Mononuclear cell (primary cell): ENCODE results near the gene OR10J1. TPM values are rescaled to one million over a fixed set of nuclear protein-coding genes. Genes with fewer than 3 reads are reported as not detected.

Source experiments
- H3K27me3 ChIP-seq: 2 replicates; pipeline ENCODE4 v1.6.0; 2011; ENCODE audit warnings: low read length, control low read depth; ENCODE audit not compliant: insufficient read depth
- H3K4me1 ChIP-seq: 2 replicates; pipeline ENCODE4 v1.5.1; 2011; ENCODE audit warnings: mild to moderate bottlenecking, low read length, control low read depth; ENCODE audit not compliant: insufficient read depth
- H3K4me3 ChIP-seq: 2 replicates; pipeline ENCODE4 v1.5.1; 2011; ENCODE audit warnings: mild to moderate bottlenecking, low read length, moderate library complexity
- H3K9me3 ChIP-seq: 2 replicates; pipeline ENCODE4 v1.5.1; 2011; ENCODE audit warnings: low read depth, mild to moderate bottlenecking, control low read depth, low read length
- total RNA-seq: library from RNA; depleted of rRNA; stranded (reverse); fragments of >200 nt; gene quantifications from one replicate; pipeline ENCODE4 v1.2.3, GENCODE V29; 2012

The OR10J1 gene
- total RNA-seq, 1 donor, result not detected

DNA sequence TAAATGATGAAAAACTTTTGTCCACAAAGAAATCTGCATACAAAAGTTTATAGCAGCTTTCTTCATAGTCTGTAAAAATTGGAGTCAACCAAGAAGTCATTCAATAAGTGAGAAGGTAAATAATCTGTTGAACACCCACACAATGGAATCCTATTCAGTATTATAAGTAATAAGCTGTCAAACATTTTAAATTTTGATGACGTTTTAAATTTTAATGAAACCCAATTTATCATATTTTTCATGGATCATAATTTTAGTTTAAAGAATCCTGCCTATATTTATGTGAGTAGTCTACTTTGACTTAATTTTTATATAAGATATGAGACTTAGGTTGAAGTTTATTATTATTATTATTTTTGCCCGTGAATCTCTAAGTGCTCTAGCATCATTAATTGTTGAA, 20.0 kb downstream of the OR10J1 start:
- no peaks in the 10 kb centered on the region for H3K27me3 ChIP-seq
- no peak overlapping the region for H3K4me3 ChIP-seq
- H3K4me1 ChIP-seq, result no peaks in the 10 kb centered on the region
- H3K9me3 ChIP-seq, result peaks cover 15% of the 10 kb centered on the region

DNA sequence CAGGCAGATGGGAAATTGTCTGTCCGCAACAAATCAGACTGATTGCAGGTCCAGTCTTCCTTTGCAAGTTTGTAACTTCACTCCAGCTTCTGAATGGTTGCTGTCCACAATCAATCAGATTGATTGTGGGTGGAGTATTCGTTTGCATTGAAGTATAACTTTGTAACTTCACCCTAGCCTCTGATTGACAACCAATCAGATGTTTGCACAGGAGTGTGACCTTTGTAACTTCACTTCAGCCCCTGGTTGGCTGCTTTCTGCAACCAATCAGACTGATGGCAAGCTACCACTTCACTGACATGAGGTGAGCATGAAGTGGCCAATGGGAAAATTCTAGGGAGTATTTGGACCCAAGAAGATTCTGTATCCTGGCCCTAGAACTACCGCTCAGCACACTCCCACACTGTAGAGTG, 25.7 kb downstream of the OR10J1 start:
- H3K9me3 ChIP-seq, result peaks cover 15% of the 10 kb centered on the region
- H3K27me3 ChIP-seq, result no peaks in the 10 kb centered on the region
- no peak overlapping the region for H3K4me3 ChIP-seq
- no peaks in the 10 kb centered on the region for H3K4me1 ChIP-seq

DNA sequence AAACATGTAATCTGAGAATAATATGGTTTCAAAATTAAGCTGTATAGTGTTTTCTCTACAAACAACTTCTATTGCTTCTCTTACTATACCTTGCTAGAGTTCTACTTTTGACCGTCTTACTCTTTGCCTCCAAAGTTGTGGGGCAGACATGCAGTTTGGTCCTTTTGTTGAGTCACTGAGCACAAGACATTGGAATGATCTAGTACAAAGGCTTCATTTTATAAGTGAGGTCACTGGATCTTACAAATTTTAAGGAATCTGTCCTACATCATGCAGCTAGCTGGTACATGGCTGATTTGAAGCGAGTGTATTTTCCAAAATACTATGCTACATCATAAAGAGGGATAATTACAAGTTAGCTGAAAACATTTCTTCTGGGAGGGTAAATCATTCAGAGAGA, 28.8 kb downstream of the OR10J1 start:
- Histone ChIP-seq H3K4me1 (no peaks in the 10 kb centered on the region), H3K27me3 (no peaks in the 10 kb centered on the region), H3K4me3 (no peak overlapping the region)

DNA sequence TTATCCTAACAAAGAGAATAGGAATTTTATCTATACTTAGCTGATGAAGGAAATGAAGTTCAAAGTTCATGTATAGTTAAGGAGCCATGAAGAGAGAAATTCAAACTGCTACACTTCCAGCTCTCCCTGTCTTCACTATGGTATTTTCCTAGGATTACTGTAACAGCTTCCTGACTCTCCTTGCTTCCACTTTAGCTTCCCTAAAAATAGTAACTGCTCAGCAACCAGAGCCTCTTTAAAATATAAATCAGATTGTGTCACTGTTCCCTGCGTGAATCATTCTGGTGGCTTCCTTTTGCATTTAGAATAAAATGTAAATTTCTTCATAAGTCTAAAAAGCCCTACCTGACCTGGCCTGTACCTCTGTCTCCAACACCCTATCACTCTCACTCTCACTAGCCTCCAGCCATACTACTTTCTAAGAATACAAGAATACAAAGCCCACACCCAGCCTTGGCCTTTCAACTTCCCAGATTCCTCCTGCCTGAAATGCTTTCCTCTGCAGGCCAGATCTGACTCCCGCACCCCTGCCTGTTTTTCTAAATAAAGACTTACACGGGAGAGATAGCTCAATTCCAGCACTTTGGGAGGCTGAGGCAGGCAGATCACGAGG, 30.5 kb downstream of the OR10J1 start:
- Histone ChIP-seq H3K9me3 (no peaks in the 10 kb centered on the region), H3K4me1 (no peaks in the 10 kb centered on the region), H3K27me3 (no peaks in the 10 kb centered on the region), H3K4me3 (no peak overlapping the region)

More for the DNA sequence above, 28.8 kb downstream of the OR10J1 start:
- H3K9me3 ChIP-seq, result no peaks in the 10 kb centered on the region

DNA sequence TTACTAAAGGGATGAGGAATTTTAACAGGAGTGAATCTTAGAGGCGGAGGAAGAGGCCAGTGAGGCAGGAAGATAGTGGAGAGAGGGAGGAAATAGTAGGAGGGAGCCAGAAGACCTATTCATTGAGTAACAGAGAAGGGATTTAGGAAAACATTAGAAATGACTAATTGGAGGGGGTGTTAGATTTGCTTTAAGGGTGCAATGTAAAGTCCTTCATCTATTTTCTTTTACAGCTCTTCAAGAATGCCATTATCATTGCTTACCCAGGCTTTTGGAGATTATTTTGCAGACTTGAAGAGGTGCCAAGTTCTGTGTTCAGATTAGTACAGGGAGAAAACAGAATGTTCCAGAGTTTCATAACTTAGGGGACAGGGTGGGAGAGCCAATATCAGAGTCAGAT, 33.8 kb downstream of the OR10J1 start:
- Histone ChIP-seq H3K27me3 (no peaks in the 10 kb centered on the region), H3K4me1 (no peaks in the 10 kb centered on the region), H3K9me3 (no peaks in the 10 kb centered on the region), H3K4me3 (no peak overlapping the region)

DNA sequence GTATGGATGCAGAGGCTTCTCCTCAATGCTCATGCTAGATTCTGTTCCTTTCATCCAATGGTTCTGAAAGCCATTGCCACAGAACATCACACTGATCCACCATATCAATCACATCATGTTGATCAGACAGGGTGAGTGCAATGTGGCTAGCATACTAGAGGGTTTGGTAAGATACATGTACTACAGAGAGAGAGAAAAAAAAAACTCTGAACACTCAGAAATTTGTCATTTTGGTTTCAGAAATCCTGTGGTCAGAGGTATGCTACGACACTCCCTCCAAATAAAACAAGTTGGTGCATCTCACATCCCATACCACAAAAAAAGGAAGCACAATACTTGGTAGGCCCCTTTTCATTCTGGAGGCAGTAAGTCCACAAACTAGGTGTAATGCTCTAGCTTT, 35.4 kb downstream of the OR10J1 start:
- no peak overlapping the region for H3K4me3 ChIP-seq
- no peaks in the 10 kb centered on the region for H3K9me3 ChIP-seq
- no peaks in the 10 kb centered on the region for H3K4me1 ChIP-seq
- H3K27me3 ChIP-seq, result no peaks in the 10 kb centered on the region

DNA sequence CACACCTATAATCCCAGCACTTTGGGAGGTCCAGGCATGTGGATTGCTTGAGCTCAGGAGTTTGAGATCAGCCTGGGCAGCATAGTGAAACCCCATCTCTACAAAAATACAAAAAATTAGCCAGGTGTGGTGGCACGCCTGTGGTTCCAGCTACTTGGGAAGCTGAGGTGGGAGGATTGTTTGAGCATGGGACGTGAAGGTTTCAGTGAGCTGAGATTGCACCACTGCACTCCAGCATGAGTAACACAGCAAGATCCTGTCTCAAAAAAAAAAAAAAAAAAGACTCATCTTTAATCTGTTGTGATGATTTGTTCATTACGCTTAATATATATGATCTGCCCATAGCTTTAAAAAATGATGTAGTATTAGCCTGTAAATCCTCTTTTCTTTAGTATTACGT, 44.0 kb downstream of the OR10J1 start:
- Histone ChIP-seq H3K4me1 (no peaks in the 10 kb centered on the region), H3K27me3 (no peaks in the 10 kb centered on the region), H3K4me3 (no peak overlapping the region), H3K9me3 (no peaks in the 10 kb centered on the region)

Other genes starting within 250 kb of the OR10J1 start
- not detected for gene ACKR1, start 234.8 kb upstream of the OR10J1 start, total RNA-seq
- gene FCER1A, start 137.4 kb upstream of the OR10J1 start, total RNA-seq, result 16.5 TPM
- not detected for gene OR10J4, start 7.5 kb upstream of the OR10J1 start, total RNA-seq
- not detected for gene OR10J5, start 96.3 kb downstream of the OR10J1 start, total RNA-seq
- gene APCS, start 148.1 kb downstream of the OR10J1 start, total RNA-seq, result not detected